ENCODE measurements around the gene FANCI. TPM values are rescaled to one million over a fixed set of nuclear protein-coding genes. Genes with fewer than 3 reads are reported as not detected.

FANCI gene
- total RNA-seq, 1 donor from 2014 or later, result 11.3 TPM

DNA sequence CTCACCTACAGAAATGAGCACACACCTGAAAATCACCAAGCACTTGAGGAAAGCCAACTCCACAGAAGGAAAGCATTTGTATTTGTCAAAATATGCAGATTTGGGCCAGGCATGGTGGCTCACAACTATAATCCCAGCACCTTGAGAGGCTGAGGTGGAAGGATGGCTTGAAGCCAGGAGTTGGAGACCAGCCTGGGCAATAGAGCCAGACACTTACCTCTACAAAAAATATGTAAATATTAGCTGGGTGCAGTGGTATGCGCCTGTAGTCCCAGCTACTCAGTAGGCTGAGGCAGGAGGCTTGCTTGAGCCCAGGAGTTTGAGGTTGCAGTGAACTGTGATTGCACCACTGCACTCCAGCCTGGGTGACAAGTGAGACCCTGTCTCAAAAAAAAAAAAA lies 34.7 kb upstream of the FANCI start:
- no peak overlapping the region for H3K27ac Mint-ChIP-seq (ENCODE audit: unreplicated experiment)

GRCh38 chr15:89211678-89212170 lies 32.1 kb upstream of the FANCI start:
- DNase-seq (ENCODE audit: extremely low spot score, unreplicated experiment), result no peak
- Mint-ChIP-seq H3K4me1 (ENCODE audit: unreplicated experiment) (peaks cover 4% of the 10 kb centered on the region), H3K27ac (ENCODE audit: unreplicated experiment) (no peak overlapping the region), H3K9me3 (ENCODE audit: unreplicated experiment) (no peaks in the 10 kb centered on the region), H3K27me3 (ENCODE audit: unreplicated experiment) (peaks cover 23% of the 10 kb centered on the region), H3K4me3 (ENCODE audit: unreplicated experiment) (no peak overlapping the region), H3K36me3 (ENCODE audit: unreplicated experiment) (no peaks in the 10 kb centered on the region)
- TF ChIP-seq, protein P1, sequence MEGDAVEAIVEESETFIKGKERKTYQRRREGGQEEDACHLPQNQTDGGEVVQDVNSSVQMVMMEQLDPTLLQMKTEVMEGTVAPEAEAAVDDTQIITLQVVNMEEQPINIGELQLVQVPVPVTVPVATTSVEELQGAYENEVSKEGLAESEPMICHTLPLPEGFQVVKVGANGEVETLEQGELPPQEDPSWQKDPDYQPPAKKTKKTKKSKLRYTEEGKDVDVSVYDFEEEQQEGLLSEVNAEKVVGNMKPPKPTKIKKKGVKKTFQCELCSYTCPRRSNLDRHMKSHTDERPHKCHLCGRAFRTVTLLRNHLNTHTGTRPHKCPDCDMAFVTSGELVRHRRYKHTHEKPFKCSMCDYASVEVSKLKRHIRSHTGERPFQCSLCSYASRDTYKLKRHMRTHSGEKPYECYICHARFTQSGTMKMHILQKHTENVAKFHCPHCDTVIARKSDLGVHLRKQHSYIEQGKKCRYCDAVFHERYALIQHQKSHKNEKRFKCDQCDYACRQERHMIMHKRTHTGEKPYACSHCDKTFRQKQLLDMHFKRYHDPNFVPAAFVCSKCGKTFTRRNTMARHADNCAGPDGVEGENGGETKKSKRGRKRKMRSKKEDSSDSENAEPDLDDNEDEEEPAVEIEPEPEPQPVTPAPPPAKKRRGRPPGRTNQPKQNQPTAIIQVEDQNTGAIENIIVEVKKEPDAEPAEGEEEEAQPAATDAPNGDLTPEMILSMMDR (IDR thresholded peaks at IDR 0.05), result no peak

More for the DNA sequence above, 34.7 kb upstream of the FANCI start:
- TF ChIP-seq, protein P1 (IDR thresholded peaks at IDR 0.05), result no peak
- no peak for DNase-seq (ENCODE audit: extremely low spot score, unreplicated experiment)
- Mint-ChIP-seq H3K9me3 (ENCODE audit: unreplicated experiment) (no peaks in the 10 kb centered on the region), H3K4me1 (ENCODE audit: unreplicated experiment) (peaks cover 5% of the 10 kb centered on the region), H3K4me3 (ENCODE audit: unreplicated experiment) (no peak overlapping the region), H3K36me3 (ENCODE audit: unreplicated experiment) (no peaks in the 10 kb centered on the region), H3K27me3 (ENCODE audit: unreplicated experiment) (peaks cover 12% of the 10 kb centered on the region)

DNA sequence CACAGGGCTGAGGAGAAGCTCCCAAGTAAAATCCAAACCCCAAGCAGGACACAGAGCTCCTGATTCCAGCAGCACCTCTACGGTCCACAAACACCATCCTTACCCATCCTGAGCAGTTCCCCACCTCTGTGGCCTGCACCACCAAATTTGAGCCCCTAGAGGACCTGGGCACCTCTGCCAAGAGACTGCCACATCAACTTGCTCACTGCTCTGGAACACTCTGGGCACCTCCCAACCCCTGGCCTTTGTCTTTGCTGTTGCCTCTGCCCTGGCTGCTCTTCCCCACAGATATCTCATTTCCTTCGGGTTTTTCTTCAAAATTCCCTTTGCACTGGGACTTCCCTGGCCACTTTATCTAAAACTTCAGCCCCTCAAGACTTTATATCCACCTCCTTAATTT lies 28.2 kb upstream of the FANCI start:
- H3K36me3 Mint-ChIP-seq (ENCODE audit: unreplicated experiment), result no peaks in the 10 kb centered on the region
- peaks cover 43% of the 10 kb centered on the region for H3K27me3 Mint-ChIP-seq (ENCODE audit: unreplicated experiment)
- no peak for DNase-seq (ENCODE audit: extremely low spot score, unreplicated experiment)
- H3K4me1 Mint-ChIP-seq (ENCODE audit: unreplicated experiment), result no peaks in the 10 kb centered on the region
- TF ChIP-seq, protein P1 (IDR thresholded peaks at IDR 0.05), result no peak
- H3K27ac Mint-ChIP-seq (ENCODE audit: unreplicated experiment), result no peak overlapping the region
- H3K9me3 Mint-ChIP-seq (ENCODE audit: unreplicated experiment), result no peaks in the 10 kb centered on the region
- H3K4me3 Mint-ChIP-seq (ENCODE audit: unreplicated experiment), result no peak overlapping the region

DNA sequence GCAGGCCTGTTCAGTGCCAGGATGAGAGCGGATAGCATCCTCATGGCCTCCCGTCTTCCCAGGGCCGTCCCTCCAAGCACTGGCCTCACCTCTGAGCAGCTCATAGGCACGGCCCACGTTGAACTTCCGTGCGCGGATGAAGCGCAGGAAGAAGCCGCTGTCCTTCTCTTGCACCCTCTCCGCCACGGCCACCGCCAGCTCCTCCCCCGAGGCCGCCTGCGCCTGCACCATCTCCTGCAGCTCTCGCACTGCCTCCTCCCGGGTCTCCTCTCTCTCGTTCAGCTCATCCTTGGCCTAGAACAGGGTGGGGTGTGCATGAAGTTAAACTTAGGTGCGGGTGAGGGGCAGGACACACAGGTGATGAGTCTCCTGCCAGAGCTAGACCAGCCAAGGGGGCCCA lies 26.7 kb upstream of the FANCI start:
- TF ChIP-seq, protein P1 (IDR thresholded peaks at IDR 0.05), result no peak
- no peak overlapping the region for H3K27ac Mint-ChIP-seq (ENCODE audit: unreplicated experiment)
- no peaks in the 10 kb centered on the region for H3K9me3 Mint-ChIP-seq (ENCODE audit: unreplicated experiment)
- H3K4me3 Mint-ChIP-seq (ENCODE audit: unreplicated experiment), result no peak overlapping the region
- no peaks in the 10 kb centered on the region for H3K4me1 Mint-ChIP-seq (ENCODE audit: unreplicated experiment)
- DNase-seq (ENCODE audit: extremely low spot score, unreplicated experiment), result no peak
- H3K27me3 Mint-ChIP-seq (ENCODE audit: unreplicated experiment), result peaks cover 43% of the 10 kb centered on the region
- no peaks in the 10 kb centered on the region for H3K36me3 Mint-ChIP-seq (ENCODE audit: unreplicated experiment)

GRCh38 chr15:89217686-89218376 lies 25.9 kb upstream of the FANCI start:
- no peaks in the 10 kb centered on the region for H3K36me3 Mint-ChIP-seq (ENCODE audit: unreplicated experiment)
- peaks cover 45% of the 10 kb centered on the region for H3K27me3 Mint-ChIP-seq (ENCODE audit: unreplicated experiment)
- no peak overlapping the region for H3K4me3 Mint-ChIP-seq (ENCODE audit: unreplicated experiment)
- no peak overlapping the region for H3K27ac Mint-ChIP-seq (ENCODE audit: unreplicated experiment)
- no peaks in the 10 kb centered on the region for H3K4me1 Mint-ChIP-seq (ENCODE audit: unreplicated experiment)
- no peaks in the 10 kb centered on the region for H3K9me3 Mint-ChIP-seq (ENCODE audit: unreplicated experiment)
- TF ChIP-seq, protein P1 (IDR thresholded peaks at IDR 0.05), result no peak
- no peak for DNase-seq (ENCODE audit: extremely low spot score, unreplicated experiment)

All from osteocyte (in vitro differentiated cells).